HG03103 (cell line): ENCODE results near the gene FCRL6.

ENCODE experiments used
- ATAC-seq: cut with Tn5 transposase; IDR thresholded peaks from one replicate; pipeline ENCODE4 v1.9.1; 2021; ENCODE audit warnings: low read depth; ENCODE audit not compliant: unreplicated experiment

FCRL6 gene

DNA sequence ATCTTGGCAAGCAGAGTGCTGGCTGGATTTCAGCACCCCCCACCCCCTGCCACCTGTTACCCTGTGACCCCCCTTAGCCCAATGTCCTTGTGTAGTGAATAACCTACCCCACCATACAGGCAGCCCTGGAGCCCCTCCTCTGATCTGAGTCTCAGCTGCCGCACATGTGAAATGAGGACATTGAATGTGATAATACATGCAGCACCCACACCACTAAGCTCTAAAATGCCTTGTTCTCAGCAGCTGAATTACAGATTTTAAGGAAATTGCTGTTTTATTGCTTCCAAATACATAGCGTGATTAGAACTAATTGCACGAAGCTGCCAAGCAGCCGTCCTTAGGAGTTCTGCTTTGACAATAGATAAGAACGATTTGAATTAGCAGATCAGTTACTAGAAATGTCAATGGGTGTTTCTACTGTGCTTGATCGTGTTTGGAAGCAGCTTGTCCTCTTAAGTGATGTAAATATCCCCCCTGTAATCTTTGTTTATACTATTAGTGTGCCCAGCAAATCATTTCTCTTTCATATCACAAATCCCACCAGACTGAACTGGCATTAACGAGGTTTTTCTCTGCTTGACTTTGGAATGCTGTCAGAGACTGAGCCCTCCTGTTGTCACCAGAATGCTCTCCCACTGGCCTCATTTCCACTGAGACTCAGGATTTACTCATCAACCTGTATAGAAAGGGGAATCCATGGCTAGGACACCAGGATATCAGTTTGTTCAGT lies 29.4 kb downstream of the FCRL6 start:
- no peak for ATAC-seq

- ATAC-seq, result no peak
Observed at GRCh38 chr1:159832309-159832708, 30.1 kb downstream of the FCRL6 start.

- ATAC-seq, result no peak
Observed at GRCh38 chr1:159835356-159835755, 33.2 kb downstream of the FCRL6 start.

DNA sequence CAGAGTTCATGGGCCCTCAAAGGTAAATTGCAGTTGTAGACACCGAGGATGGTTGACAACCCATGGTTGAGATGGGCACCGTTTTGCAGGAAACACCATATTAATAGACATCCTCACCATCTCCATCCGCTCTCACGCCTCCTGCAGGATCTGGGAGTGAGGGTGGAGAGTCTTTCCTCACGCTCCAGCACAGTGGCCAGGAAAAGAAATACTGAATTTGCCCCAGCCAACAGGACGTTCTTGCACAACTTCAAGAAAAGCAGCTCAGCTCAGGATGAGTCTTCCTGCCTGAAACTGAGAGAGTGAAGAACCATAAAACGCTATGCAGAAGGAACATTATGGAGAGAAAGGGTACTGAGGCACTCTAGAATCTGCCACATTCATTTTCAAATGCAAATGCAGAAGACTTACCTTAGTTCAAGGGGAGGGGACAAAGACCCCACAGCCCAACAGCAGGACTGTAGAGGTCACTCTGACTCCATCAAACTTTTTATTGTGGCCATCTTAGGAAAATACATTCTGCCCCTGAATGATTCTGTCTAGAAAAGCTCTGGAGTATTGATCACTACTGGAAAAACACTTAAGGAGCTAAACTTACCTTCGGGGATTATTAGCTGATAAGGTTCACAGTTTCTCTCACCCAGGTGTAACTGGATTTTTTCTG lies 33.8 kb downstream of the FCRL6 start:
- no peak for ATAC-seq

DNA sequence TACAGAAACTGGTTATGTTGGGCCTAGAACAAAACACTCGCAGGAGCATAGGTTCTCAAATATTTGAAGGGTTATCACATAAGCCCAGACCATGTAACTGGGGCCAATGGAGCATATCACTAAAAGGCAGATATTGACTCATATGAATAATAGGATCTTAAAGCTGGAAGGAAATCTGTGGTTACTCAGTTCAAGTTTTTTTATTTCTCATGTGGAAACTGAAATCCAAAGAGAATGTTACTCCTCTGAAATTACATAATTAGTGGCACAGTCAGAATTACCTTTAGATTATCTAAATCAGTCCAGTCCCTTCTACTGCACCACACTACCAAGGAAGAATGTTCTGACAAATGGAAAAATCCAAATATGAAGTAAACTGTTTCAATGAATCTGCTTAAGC lies 36.6 kb downstream of the FCRL6 start:
- ATAC-seq, result peak; percentile 74

- ATAC-seq, result peak; percentile 67
Observed at GRCh38 chr1:159839116-159839849, 37.1 kb downstream of the FCRL6 start.

- no peak for ATAC-seq
Observed at GRCh38 chr1:159841749-159842148, 39.6 kb downstream of the FCRL6 start.

DNA sequence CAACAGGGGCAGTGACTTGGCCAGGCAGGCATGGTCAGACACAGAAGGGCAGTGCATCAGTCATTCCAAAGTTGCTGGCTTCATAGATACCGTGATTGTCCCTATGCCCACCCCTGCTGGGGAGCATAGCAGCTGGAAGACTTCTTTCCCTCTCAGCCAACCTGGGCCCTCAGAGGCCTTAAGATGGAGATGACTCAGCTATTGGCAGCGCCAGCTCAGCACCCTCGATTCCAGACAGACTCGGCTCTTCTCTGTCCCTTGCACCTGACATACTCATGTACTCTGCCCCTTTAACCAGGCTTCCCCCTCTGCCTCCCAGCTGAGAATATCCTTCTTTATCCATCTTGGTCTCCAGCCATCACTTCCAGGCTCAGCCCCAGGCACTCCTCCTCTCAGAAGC lies 41.3 kb downstream of the FCRL6 start:
- ATAC-seq, result no peak

DNA sequence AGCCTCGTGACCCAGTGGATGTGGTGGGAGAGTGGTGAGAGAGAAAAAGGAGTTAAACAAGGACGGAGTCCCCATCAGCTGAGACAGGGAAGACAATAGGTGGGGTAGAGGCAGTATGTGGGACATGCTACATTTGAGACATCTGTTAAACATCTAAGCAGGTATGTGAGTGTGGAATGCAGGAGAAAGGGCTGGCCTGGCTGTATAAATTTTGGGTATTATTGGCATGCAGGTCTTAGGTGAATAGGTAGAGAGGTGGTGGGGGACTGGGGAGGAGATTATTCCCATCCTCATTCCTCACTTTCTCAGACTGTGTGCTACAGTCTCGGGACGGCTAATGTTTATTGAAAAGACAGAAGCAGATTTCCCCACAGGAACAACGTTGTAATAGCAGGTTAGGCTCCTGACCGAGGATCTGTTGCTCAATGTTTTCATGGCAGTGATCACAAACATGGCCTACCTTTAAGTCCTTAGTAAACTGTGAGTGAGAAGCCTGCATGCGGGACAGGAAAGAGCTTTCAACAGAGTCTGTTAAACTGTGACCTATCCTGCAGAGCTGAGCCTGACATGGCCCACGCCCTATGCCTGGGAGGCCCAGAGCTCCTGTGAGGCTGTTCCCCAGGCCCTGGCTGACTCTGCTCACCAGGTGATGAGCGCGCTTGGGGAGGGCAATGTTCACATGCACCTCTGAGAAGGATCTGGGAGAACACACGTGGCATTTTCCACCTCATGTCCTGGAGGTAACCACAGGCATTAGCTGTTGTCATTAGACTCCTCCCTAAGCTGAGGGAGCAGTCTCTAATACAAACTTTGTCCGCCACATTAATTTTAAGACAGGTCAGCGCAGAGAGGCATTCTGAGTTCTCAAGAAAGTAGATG lies 43.8 kb downstream of the FCRL6 start:
- no peak for ATAC-seq

DNA sequence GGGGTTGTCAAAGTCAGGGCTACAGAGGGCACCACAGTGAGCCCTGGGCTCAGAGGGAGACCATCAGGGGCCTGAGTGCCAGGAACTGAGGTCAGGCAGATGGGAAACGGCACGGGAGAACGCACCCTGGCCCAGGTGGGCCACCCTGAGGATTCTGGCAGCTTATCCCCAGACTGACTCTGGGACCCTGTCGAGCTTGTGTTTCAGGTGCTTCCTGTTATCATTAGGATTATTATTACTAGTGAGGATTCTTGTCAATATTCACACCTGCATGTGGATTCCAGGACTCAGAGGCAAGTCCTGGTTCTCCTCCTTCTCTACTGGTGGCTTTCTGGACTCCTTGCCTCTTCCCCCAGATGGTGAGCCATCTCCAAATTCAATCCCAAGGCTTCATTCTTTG lies 45.1 kb downstream of the FCRL6 start:
- no peak for ATAC-seq

- no peak for ATAC-seq
Observed at GRCh38 chr1:159848326-159848725, 46.2 kb downstream of the FCRL6 start.

DNA sequence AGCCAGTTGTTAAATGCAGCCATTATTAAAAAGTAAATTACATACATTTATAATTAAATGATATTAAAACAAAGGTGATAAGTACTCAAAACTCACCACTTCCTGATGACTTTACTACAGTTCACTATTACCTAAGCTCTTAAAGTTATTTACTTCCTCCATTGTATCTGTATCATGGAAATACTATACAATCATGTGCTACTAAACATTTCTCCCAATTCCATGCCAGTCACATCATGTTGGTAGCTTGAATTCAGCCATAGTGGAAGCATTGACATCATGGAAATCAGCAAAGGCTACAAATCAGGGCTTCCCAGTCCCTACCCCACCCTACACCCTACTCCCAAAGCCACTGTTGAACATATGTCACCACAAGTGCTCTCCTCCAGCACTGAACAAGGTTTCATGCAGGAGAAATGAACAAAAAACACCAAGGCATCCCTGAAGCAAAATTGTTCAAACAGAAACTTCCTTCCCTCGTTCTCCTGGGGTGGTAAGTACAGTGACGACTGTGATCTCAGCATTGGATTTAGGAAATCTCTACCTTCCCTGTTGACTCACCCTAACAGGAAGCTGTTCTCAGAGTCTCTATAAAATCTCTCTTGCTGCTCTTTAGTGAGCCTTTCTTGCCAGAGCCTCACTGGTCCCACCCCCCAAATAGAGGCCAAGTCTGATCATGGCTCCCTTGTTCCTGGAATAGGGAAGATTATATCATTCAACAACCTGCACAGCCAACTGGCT lies 47.6 kb downstream of the FCRL6 start:
- no peak for ATAC-seq

DNA sequence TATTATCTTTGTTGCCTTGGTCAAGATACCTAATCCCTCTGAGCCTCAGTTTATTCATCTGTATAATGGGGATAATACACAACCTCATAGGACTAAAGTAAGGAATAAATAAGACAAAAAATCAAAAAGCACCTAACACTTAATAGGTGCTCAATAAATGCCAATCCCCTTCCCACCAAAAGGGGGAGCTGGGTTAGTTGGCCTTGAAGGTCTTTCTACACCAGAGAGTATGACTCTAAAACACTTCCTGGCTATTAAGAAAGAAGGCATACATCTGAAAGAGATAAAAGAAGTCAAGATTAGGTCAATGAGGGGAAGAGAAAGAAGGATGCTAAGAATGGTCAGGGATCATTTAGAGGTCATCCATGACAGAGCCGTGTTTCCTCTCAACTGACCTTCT lies 49.2 kb downstream of the FCRL6 start:
- ATAC-seq, result no peak

GRCh38 chr1:159853417-159854115 lies 51.4 kb downstream of the FCRL6 start:
- ATAC-seq, result no peak

GRCh38 chr1:159854116-159854692 lies 52.0 kb downstream of the FCRL6 start:
- ATAC-seq, result no peak

DNA sequence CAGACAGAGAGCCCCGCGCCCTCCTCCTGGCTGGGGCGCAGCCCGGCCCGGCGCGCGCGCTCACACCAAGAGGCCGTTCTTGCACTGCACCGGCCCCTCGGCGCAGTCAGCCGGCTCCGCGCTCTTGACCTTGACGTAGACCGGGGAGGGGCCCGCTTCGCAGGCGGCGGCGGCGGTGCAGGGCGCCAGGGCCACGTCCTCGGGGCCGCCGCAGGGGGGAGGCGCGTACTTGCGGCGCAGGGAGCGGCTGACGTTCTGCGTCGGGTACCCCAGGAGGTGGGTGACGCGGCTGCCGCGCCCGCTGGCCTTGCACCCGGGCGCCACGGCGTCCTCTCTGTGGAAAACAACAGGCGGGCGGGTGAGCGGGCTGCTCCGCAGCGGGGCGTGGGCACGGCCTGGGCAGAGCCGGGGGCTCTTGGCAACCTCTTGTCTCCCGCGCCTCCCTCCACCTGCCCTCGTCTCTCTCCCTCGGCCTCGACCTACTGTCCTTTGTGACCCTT lies 52.6 kb downstream of the FCRL6 start:
- peak; percentile 86 for ATAC-seq

DNA sequence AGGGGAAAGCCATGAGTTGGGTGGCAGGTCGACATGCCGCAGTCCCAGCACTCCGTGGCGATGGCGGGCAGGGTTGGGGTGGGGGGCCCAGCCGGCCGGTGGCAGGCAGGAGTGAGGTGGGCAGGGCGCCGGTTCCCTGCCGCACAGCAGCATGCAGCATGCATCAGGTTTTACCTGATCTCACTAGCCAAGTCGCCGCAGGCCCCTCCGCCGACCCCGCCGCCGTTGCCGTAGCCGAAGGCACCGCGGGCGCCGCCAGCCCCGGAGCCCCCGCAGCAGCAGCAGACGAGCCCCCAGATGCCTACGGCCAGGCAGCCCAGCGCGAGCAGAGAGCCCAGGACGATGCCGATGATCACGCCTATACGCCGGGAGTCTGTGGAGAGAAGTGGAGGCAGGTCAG lies 53.5 kb downstream of the FCRL6 start:
- ATAC-seq, result no peak

DNA sequence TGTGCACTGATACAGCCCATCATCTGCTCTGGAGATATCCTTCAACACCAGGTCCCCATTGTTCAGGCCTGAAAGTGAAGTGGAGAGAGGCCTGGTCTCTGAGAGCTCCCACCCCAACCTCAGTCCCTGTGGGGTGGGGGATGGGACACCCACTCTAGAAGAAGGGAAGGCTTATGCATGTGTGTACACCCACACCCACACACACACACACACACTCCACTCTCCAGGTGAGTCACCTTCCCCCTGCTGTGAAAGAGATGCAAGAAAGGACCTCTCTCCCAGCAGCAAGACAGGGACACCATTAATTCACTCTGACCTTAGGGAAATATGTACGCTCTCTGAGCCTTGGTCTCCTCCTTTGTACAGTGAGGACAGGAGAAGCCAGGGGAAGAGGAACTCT lies 54.4 kb downstream of the FCRL6 start:
- no peak for ATAC-seq

- ATAC-seq, result no peak
Observed at GRCh38 chr1:159857889-159858288, 55.7 kb downstream of the FCRL6 start.
